SU-DHL-6 (cell line): ENCODE measurements around the gene C19orf38.

Experiments used
- EZH2phosphoT487 ChIP-seq: fragments of 200-600 bp; sonication (generic), shearing (Covaris generic); conservative IDR thresholded peaks from 2 replicates; pipeline ENCODE4 v1.6.1; 2018; ENCODE audit warnings: mild to moderate bottlenecking, antibody characterized with exemption, low read length, moderate library complexity, mixed read lengths
- TF ChIP-seq, protein P1 (sequence below): fragments of 200-600 bp; sonication (generic); IDR thresholded peaks from one replicate; pipeline ENCODE4 v1.5.1; 2017; ENCODE audit warnings: antibody characterized with exemption, mild to moderate bottlenecking, low read length, moderate library complexity; ENCODE audit not compliant: insufficient read depth, poor library complexity, severe bottlenecking

DNA sequence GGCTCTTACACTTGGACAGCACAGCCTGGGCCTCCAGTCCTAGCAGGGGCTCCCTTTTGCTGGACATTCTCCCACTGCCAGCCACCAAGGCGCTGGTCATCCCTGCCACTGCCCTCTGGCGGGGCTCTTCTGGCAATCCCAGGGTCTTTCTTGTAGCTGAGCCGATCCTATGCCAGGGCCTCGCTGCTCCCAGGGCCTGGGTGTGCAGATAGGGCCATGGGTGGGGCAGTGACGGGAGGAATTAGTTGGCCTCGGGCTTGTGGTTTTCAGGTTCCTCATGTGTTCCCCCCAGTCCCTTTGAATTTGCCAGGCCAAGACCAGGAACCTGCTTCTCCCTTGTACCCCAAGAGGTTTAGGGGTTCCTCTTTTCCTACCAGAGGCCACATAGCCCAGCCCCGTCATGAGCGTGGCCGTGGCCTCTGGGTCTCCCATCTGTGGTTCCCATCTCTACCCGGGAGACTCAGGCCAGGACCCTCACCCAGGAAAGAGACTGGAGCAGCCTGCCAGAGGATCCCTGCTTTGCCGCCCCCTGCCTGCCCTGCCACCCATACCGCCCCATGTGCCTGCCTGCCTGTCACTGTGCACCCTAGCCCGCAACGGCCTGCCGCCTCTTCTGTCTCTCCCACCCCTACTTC, 38.4 kb upstream of the C19orf38 start:
- no peak for TF ChIP-seq EZH2phosphoT487
- TF ChIP-seq, protein P1, sequence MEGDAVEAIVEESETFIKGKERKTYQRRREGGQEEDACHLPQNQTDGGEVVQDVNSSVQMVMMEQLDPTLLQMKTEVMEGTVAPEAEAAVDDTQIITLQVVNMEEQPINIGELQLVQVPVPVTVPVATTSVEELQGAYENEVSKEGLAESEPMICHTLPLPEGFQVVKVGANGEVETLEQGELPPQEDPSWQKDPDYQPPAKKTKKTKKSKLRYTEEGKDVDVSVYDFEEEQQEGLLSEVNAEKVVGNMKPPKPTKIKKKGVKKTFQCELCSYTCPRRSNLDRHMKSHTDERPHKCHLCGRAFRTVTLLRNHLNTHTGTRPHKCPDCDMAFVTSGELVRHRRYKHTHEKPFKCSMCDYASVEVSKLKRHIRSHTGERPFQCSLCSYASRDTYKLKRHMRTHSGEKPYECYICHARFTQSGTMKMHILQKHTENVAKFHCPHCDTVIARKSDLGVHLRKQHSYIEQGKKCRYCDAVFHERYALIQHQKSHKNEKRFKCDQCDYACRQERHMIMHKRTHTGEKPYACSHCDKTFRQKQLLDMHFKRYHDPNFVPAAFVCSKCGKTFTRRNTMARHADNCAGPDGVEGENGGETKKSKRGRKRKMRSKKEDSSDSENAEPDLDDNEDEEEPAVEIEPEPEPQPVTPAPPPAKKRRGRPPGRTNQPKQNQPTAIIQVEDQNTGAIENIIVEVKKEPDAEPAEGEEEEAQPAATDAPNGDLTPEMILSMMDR, result no peak
